HAP-1 (cell line): ENCODE measurements around the gene NELFA.
"Not testable (repeated sequence)": the region's sequence is repeated elsewhere in the genome, so short reads cannot be mapped to it uniquely, and the experiment has no call there.

Experiments used
- DNase-seq, 2 experiments: peaks; one replicate each; pipeline ENCODE4 v3.0.0-alpha.2; 2016 to 2020; ENCODE audit warnings: low spot score in 2 of 2
- H3K27me3 ChIP-seq: fragments of 250-450 bp; sonication (Bioruptor Pico); 2 replicates; pipeline ENCODE4 v1.5.1; 2020; ENCODE audit warnings: low read depth, mild to moderate bottlenecking, moderate library complexity
- H3K36me3 ChIP-seq: fragments of 250-450 bp; sonication (Bioruptor Pico); replicated peaks from 2 replicates; pipeline ENCODE4 v1.5.1; 2020; ENCODE audit warnings: mild to moderate bottlenecking
- H3K4me1 ChIP-seq: fragments of 250-450 bp; sonication (Bioruptor Pico); 2 replicates; pipeline ENCODE4 v1.5.1; 2020; ENCODE audit warnings: mild to moderate bottlenecking
- H3K4me3 ChIP-seq: fragments of 250-450 bp; sonication (Bioruptor Pico); 2 replicates; pipeline ENCODE4 v1.5.1; 2020; ENCODE audit warnings: mild to moderate bottlenecking, moderate library complexity
- H3K9me3 ChIP-seq: fragments of 250-450 bp; sonication (Bioruptor Pico); 2 replicates; pipeline ENCODE4 v1.5.1; 2020; ENCODE audit warnings: mild to moderate bottlenecking, moderate library complexity
- in situ Hi-C: fragments of 300-500 bp; cut with MboI; formaldehyde crosslinking; loops from 3 replicates; pipeline ENCODE4 v1.14.3; 2020; ENCODE audit warnings: low sequenced_read_pairs, inconsistent platforms, mixed read lengths

Gene NELFA

DNA sequence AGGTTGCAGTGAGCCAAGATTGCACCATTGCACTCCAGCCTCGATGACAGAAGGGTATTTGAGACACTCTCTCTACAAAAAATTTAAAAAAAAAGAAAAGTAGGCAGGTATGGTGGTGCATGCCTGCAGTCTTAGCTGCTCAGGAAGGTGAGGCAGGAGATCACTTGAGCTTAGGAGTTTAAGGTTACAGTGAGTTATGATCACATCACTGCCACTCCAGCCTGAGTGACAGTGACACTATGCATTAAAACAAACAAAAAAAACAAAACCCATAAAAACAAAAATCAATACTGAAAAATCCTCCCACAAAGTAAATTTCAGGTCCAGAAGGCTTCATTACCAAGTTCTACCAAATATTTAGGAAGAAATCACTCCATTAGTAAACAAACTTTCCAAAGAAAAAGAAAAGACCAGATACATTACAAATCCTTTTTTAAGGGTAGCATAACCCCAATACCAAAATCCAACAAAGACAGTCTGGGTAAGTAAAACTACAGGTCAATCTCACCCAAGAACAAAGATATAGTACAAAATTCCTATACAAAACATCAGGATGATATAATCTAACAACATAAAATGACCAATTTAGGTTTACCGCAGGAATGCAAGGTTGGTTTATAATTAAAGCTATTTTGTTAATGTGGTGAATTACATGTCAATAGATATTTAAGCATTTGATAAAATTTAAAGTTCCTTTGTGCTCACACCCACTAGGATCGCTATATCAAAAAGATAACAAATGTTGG lies 11.7 kb downstream of the NELFA start:
- no peak for DNase-seq
- peaks cover 15% of the 10 kb centered on the region for H3K36me3 ChIP-seq
- no peaks in the 10 kb centered on the region for H3K4me1 ChIP-seq
- peaks cover 6% of the 10 kb centered on the region; the same call in 1 of the 2 replicates for H3K9me3 ChIP-seq
- no peak overlapping the region for H3K4me3 ChIP-seq
- H3K27me3 ChIP-seq = no peaks in the 10 kb centered on the region
- in situ Hi-C loops = no loop called here

DNA sequence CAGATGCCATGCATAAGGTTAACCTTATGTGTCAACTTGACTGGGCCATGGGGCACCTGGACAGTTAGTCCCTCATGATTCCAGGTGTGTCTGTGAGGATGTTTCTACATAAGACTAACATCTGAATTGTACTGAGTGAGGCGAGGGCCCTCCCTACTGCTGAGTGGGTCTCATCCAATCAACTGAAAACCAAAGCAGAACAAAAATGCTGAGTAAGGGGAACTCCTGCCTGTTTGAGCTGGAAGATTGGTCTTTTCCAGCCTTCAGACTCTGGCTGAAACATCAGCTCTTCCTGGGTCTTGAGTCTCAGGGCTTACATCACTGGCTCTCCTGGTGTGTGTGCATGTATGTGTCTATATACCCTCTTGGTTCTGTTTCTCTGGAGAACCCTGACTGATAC lies 13.8 kb downstream of the NELFA start:
- in situ Hi-C loops = no loop called here
- Histone ChIP-seq H3K9me3 (peaks cover 5% of the 10 kb centered on the region; the same call in 1 of the 2 replicates), H3K36me3 (peaks cover 20% of the 10 kb centered on the region), H3K4me1 (no peaks in the 10 kb centered on the region), H3K27me3 (no peaks in the 10 kb centered on the region), H3K4me3 (no peak overlapping the region)
- no peak for DNase-seq

DNA sequence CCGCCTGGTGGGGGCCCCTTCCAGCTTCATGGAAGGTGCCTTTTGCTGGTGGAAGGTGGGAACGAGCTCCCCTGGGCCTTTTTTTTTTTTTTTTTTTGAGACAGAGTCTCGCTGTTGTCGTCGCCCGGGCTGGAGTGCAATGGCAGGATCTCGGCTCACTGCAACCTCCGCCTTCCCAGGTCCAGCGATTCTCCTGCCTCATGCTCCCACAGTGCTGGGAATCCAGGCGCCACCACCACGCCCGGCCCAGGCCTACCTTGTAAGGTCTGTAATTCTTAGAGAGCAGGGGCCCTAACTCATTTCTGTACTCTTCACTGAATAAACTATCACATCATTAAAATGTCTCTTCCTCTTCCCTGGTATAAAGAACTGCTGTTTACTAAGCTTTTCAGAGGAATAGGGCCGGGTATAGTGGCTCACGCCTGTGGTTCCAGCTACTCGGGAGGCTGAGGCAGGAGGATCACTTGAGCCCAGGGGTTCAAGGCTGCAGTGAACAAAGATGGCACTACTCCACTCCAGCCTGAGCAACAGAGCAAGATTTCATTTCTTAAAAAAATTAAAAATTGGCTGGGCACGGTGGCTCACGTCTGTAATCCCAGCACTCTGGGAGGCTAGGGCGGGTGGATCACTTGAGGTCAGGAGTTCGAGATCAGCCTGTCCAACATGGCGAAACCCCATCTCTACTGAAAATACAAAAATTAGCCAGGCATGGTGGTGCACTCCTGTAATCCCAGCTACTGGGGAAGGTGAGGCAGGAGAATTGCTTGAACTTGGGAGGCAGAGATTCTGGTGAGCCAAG lies 14.9 kb downstream of the NELFA start:
- in situ Hi-C loops, H3K9me3 ChIP-seq, DNase-seq, H3K4me3 ChIP-seq, H3K27me3 ChIP-seq, H3K4me1 ChIP-seq: not testable (repeated sequence)
- H3K36me3 ChIP-seq = peaks cover 21% of the 10 kb centered on the region

DNA sequence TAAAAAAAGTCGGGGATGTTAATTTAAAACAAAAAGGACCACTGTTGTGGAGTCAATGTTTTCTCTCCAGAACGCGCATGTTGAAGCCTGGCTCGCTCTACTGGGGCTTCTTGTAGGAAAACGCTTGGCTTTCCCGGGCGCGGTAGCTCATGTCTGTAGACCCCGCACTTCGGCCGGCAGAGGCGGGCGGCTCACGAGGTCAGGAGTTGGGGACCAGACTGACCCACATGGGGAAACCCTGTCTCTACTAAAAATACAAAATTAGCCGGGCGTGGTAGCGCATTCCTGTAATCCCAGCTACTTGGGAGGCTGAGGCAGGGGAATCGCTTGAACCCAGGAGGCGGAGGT lies 15.6 kb downstream of the NELFA start:
- no peak for DNase-seq
- no peak overlapping the region for H3K4me3 ChIP-seq
- in situ Hi-C loops = no loop called here
- no peaks in the 10 kb centered on the region for H3K27me3 ChIP-seq
- no peaks in the 10 kb centered on the region for H3K4me1 ChIP-seq
- peaks cover 14% of the 10 kb centered on the region for H3K36me3 ChIP-seq
- no peaks in the 10 kb centered on the region; the same call in 1 of the 2 replicates for H3K9me3 ChIP-seq

DNA sequence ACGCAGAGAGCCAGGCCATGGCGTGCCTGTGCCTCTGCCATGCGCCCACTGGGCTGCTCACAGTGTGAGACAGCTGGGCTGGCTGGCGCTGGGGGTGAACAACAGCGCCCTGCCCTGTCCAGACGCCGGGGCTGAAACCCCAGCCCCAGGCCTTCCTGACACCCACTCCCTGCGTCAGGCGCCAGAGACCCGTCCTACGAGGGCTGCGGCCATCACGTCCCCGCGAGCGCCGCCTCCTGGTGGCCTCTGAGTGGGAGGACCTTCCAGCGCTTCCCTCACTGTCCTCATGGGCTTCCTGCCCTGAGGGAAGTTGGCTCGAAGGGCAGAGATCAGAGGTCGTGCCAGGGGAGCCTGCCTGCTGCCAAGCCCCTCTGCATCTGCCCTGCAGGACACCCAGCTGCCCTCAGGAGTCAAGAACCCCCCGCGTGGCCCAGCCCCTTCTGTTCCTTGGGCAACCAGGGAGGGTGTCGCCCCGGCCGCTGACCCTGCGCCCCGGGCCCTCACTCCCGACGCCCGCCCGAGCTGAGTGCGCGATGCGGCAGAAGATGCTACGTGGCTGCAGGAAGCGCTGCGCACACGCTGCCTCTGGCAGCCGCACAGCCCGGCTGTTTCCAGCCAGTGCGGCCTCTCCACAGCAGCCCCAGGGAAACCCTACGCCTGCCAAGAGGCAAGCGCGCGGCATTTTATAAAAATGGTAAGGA lies 16.2 kb downstream of the NELFA start:
- Histone ChIP-seq H3K9me3 (no peaks in the 10 kb centered on the region), H3K4me3 (no peak overlapping the region), H3K36me3 (peaks cover 16% of the 10 kb centered on the region), H3K27me3 (no peaks in the 10 kb centered on the region), H3K4me1 (no peaks in the 10 kb centered on the region)
- in situ Hi-C loops = no loop called here
- DNase-seq = no peak

DNA sequence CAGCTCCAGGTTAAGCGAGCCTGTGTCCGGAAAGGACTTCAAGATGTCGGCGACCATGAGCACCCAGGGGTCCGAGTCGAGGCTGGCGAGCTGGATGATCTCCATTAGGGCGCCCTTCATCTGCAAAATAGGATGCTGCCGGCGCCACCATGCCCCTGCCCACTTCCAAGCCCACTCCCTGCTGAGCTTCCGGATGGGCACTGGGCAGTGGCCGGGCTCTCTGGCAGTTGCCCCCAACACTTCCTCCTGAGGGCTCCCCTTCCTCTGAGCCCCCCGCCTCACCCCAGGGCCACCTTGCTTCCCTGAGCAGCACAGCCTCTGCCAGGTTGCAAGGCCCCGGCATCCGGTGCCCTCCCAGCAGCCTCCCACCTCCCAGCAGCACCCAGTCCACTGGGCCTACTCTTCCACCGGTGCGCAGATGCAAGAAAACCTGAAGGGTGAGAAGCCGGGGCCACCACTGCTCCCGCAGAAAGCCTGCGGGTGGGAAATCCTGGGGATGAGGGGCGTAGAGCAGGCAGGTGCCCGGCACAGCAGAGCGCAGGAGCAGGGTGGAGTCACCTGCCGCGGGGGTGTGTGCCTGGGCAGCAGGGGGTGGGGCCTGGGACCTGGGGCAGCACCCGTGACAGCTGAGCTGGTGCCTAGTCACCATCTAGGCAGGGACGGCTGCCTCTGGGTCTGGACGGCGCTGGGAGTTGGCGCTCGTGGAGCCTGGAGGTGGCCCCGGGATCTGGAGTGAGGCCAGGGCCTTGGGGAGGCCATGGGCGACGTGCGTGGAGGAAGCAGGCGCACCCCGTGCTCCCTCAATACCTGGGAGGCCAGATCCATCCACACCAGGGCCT lies 17.0 kb downstream of the NELFA start:
- H3K4me3 ChIP-seq = no peak overlapping the region
- no peaks in the 10 kb centered on the region for H3K27me3 ChIP-seq
- H3K4me1 ChIP-seq = no peaks in the 10 kb centered on the region
- H3K36me3 ChIP-seq = peaks cover 22% of the 10 kb centered on the region
- in situ Hi-C loops = no loop called here
- DNase-seq = no peak
- no peaks in the 10 kb centered on the region for H3K9me3 ChIP-seq

DNA sequence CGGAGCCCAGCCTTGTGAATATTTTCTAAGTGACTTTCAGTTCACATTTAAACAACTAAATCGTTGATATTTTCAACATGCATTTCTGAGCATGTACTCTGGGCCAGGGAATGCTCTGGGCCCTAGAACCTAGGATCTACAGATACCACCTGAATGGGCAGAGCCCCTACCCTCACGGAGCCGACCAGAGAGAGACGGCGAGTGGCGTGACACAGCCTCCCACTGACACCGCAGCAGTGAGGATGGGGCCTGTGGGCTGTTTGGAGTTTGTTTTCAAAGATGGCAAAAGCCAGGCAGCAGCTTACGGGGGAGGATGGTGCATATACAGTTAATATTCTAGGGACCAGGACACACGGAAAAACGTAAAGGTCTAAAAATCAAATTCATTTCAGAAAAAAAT lies 17.7 kb downstream of the NELFA start:
- H3K36me3 ChIP-seq = peaks cover 26% of the 10 kb centered on the region

DNA sequence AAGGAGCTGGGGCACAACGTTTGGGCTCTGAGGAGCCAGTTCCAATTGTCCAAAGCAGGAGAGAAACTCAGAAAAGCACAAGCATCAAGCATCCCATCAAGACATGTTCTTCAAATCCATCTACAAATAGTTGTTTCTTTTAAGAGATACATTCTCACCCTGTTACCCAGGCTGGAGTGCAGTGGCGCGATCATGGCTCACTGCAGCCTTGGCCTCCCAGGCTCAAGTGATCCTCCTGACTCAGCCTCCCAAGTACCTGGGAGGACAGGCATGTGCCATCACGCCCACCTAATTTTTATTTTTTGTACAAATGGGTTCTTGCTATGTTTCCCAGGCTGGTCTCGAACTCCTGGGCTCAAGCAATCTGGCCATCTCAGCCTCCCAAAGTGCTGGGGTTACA lies 18.1 kb downstream of the NELFA start:
- no peak for DNase-seq
- in situ Hi-C loops = no loop called here
- Histone ChIP-seq H3K27me3 (no peaks in the 10 kb centered on the region), H3K9me3 (no peaks in the 10 kb centered on the region), H3K36me3 (peaks cover 30% of the 10 kb centered on the region), H3K4me3 (no peak overlapping the region), H3K4me1 (no peaks in the 10 kb centered on the region)

More for the DNA sequence above, 17.7 kb downstream of the NELFA start:
- no peaks in the 10 kb centered on the region for H3K9me3 ChIP-seq
- no peaks in the 10 kb centered on the region for H3K27me3 ChIP-seq
- no peak overlapping the region for H3K4me3 ChIP-seq
- in situ Hi-C loops = no loop called here
- DNase-seq = no peak
- H3K4me1 ChIP-seq = no peaks in the 10 kb centered on the region

DNA sequence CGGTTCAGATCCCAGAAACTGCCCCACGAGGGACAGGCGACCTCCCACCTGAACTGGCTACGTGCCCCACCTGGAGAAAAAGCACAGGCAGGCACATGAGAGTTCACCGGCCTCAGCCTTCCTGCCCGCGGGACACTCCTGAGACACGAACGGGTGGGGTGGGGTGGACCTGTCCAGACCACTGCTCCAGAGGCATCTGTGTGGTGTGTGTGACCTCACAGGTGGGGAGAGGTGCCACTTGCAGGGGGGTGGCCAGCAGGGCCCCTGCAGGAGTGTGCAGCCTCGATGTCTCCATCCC lies 18.5 kb downstream of the NELFA start:
- peaks cover 34% of the 10 kb centered on the region for H3K36me3 ChIP-seq
- H3K27me3 ChIP-seq = no peaks in the 10 kb centered on the region
- H3K4me3 ChIP-seq = no peak overlapping the region
- H3K9me3 ChIP-seq = no peaks in the 10 kb centered on the region
- no peaks in the 10 kb centered on the region for H3K4me1 ChIP-seq
- in situ Hi-C loops = no loop called here
- no peak for DNase-seq

DNA sequence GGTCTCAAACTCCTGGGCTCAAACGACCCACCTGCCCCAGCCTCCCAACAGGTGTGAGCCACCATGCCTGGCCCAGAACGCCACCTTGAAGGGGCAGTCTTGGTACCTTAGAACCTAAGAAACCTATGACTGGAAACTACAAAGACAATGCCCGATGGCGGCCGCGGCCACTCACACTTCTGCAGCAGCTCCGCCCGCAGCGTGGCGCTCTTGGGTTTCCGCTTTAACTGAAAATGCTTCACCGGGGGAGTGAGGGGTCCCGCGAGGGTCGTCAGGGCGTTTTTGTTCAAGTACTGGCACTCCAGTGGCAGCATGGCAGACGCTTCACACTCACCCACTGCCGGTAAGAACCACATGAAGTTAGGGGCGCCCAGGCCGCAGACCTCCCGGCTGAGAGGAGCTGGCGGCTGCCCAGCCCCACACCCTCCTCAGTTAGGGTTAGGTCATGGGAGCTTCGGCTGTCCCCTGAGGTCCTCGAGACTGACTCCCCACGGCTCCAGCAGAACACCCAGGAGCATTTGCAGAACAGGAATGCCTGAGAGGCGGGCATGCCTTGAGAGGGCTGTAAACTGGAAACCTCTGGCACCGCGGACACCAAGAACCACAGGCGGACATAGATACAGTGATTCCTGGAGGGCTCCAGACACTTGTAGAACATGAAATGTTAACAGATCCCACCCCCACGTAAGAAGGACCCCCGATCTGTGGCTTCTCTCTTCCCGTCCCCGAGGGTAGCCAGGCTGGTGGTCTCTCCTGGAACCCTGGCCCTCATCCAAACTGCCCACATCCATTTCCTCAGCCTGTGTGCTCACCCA lies 19.0 kb downstream of the NELFA start:
- H3K36me3 ChIP-seq = peaks cover 40% of the 10 kb centered on the region
- H3K27me3 ChIP-seq = no peaks in the 10 kb centered on the region
- no peaks in the 10 kb centered on the region for H3K9me3 ChIP-seq
- DNase-seq = no peak
- in situ Hi-C loops = no loop called here
- no peak overlapping the region for H3K4me3 ChIP-seq
- H3K4me1 ChIP-seq = no peaks in the 10 kb centered on the region

DNA sequence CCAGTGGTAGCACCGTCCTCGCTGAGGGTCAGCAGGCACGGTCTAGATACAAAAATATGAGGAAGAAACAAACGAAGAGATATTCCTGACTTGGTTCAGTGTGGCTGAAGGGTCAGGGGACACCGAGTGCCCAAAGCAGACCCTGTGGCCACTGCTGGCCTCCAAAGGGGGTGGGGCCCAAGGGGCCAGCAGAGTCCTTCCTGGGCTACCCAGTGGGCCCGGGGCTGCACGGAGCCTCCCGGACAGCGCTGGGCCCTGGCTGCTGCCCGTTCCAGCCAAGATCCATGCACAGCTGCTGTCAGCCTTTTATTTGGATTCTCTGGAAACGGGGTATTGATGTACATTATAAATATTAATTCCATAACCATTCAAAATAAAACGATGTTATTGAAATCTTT lies 20.4 kb downstream of the NELFA start:
- H3K4me3 ChIP-seq = no peak overlapping the region
- H3K4me1 ChIP-seq = no peaks in the 10 kb centered on the region
- H3K36me3 ChIP-seq = peaks cover 54% of the 10 kb centered on the region
- DNase-seq = no peak
- no peaks in the 10 kb centered on the region for H3K9me3 ChIP-seq
- no peaks in the 10 kb centered on the region for H3K27me3 ChIP-seq
- in situ Hi-C loops = no loop called here

DNA sequence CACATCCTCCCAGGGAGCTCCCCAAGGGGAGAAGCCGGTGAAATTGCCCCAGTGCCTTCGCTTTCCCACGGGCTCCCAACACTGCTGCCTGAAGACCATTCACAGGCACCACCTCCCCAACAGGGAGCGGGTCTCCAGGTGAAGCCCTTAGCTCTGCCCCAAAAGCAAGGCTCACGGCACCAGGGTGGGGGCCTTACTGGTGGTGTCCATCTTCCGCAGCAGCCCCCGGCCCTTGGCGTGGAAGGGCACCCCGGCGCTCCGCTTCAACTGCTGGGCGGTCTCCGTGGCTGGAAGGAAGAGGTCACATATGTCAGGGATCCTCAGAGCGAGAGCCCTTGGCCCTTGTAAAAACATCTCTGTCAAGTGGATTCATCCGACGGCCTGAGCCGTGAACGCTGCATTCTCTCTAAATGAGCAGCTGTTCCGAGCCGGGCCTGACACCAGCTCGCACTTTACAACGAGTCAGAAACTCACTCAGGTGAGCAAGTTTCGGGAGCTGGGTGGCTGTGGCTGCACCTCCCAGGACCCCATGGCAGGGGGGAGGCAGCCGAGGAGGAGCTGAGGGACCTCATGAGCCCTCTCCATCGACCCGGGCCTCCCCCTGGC lies 20.9 kb downstream of the NELFA start:
- H3K36me3 ChIP-seq = peaks cover 59% of the 10 kb centered on the region
- H3K9me3 ChIP-seq = no peaks in the 10 kb centered on the region
- in situ Hi-C loops = no loop called here
- no peak for DNase-seq
- H3K4me3 ChIP-seq = no peak overlapping the region
- H3K4me1 ChIP-seq = no peaks in the 10 kb centered on the region
- H3K27me3 ChIP-seq = no peaks in the 10 kb centered on the region

DNA sequence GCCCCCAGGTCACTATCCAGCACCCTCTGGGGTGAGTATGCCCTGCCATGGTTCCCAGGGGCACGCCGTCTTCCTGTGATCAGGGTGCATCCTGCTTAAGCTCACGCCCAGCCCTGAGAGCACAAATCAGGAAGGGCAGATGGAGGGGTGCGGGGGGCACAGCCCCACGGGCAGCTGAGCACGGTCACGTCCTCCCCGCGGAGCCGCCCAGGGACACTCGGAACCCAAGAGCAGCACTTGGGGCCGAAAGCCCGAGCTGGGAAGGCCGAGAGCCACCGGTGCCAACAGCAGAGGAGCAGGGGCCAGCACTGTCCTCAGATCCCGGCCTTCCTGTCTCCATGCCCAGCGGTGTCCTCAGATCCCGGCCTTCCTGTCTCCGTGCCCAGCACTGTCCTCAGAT lies 21.5 kb downstream of the NELFA start:
- Histone ChIP-seq H3K4me1 (no peaks in the 10 kb centered on the region), H3K27me3 (no peaks in the 10 kb centered on the region), H3K36me3 (peaks cover 64% of the 10 kb centered on the region), H3K4me3 (no peak overlapping the region), H3K9me3 (no peaks in the 10 kb centered on the region)
- in situ Hi-C loops = no loop called here
- DNase-seq = no peak
